GM18858 (cell line): ENCODE results near the gene CCNE1.

Experiments used
- ATAC-seq: cut with Tn5 transposase; IDR thresholded peaks from one replicate; pipeline ENCODE4 v1.9.1; 2021; ENCODE audit not compliant: unreplicated experiment

CCNE1 gene

DNA sequence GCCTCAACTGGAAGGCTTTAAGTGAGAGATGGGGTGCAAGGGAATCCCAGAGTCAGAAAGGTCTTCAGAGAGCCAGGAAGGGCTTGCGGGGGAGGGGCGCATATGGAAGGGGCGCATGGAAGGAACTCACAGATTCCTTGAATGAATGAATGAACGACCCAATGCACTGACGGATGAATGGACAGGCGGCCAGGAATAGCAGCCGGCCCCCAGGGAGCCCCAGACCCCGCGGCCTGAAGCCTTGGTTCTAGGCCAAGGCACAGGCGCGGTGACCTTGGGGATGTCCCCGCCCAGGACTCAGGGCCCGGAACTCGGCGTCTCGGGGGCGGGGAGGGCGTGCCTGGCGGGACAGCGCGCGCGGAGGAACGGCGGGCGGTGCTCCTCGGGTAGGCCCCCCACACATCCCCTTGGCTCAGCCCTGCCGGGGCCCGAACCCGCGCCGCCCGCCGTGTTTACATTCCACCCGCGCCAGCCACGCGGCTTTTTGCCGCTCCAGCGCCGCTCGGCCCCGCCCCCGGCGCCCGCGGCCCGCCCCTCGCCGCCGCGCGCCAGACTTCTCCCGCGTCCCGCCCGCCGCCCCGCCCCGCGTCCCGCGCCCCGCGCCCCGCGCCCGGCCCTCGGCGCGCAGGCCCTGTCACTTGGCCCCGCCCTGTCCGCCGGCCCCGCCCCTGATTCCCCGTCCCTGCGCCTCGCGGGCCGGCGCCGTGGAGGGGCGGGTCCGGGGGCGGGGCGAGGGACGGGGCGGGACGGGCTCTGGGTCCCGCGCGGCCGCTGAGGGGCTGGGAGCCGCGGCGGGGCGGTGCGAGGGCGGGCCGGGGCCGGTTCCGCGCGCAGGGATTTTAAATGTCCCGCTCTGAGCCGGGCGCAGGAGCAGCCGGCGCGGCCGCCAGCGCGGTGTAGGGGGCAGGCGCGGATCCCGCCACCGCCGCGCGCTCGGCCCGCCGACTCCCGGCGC, at the start of gene CCNE1:
CCNE1 (plus strand) TSS at position 867 of the 955 bp plus-strand sequence. CDS start 565 bp downstream, outside the sequence.
- peak; percentile 63 for ATAC-seq

DNA sequence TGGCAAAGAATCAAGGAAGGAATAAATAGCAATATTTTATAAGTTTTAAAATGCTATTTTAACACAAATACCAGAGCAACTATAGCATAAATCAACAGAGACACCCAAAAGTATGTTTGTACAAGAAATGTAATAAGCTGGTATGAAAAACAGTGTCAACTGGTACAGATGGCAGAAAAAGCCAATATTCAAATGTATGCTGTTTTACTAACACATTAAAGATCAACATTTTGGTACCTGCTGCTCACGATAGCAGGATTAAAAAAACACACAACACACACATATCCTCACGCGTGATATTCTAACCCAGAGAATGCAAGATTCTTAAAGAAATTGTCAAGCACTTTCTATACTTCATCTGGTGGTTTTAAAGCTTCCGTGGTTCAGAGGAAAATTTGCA, 48.6 kb upstream of the CCNE1 start:
- ATAC-seq = no peak

- no peak for ATAC-seq
These were observed 47.4 kb upstream of the CCNE1 start for GRCh38 chr19:29764361-29764760.

DNA sequence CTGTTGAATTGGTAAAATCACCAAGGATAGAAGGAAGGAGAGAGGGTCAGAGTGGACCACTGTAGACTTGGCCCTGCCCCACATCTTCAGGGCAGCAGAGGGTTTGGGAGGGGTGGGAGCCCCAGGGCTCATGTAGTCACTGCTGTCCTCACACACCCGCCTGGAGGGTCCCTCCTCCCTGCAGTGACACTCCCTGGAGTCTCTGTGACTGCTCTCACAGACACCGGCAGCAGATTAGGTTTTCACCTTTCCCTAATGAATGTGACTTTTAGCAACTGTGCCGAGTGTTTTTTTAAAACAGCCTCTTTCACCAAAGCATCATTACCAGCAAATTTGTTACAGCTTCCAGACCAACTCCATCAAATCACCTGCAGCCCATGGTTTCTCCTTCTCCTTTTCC, 45.7 kb upstream of the CCNE1 start:
- ATAC-seq = no peak

DNA sequence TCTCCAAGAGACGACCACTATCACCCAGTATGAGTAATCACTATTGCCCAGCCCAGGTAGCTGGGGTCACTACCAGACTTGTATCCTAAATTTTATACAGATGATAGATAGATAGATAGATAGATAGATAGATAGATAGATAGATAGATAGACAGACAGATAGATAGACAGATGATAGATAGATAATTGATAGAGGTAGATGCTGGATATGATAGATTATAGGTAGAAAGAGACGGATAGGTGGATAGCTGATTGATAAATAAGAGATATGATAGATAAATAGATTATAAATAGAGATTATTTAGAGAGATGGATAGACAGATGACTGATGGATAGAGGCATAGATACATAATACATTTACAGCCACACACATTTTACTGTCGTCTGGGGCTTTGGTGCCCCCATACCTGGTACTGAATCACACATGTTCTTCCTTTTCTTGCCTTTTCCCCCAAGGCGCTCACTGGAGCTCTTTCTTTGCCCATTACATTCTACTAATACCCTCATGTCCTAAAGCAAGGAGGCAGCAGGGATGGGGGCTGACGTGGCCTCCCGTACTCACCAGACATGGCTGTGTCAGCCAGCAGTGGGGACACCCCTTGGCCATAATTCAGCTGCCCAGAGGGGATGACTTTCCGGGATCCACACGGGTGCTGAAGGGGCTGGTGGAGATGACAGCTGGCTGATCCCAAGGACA, 44.6 kb upstream of the CCNE1 start:
- ATAC-seq = no peak

GRCh38 chr19:29768166-29768565, 43.6 kb upstream of the CCNE1 start:
- no peak for ATAC-seq

DNA sequence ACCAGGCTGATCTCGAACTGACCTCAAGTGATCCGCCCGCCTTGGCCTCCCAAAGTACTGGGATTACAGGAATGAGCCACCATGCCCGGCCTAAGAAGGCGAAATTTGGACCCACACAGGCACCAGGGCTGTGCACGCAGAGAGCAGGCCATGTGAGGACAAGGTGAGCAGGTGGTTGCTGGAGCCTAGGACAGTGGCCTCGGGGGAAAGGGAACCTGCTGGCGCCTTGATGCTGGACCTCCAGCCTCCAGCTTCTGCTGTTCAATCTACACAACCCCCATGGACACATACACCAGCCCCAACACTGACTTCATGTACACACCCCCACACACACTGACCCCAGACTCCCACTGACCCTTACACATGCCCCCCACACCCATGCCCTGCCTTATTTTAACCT, 41.8 kb upstream of the CCNE1 start:
- ATAC-seq = no peak

DNA sequence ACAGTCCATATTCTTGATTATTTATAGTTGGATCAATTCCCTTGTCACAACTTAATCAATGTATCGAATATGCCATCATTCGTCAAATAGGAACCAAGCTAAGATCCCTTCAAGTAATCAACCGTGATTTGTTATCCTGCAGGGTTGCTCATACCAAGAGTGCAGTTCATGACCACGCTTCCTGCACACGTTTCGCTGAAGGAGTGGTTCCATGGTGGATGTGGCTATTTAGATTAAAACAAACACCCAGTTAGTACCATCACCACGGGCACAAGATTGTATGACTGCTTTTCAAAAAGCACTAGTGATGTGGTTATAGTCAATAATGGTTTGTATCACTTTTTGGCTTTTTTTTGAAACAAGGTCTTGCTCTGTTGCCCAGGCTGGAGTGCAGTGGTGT, 41.1 kb upstream of the CCNE1 start:
- ATAC-seq = no peak

DNA sequence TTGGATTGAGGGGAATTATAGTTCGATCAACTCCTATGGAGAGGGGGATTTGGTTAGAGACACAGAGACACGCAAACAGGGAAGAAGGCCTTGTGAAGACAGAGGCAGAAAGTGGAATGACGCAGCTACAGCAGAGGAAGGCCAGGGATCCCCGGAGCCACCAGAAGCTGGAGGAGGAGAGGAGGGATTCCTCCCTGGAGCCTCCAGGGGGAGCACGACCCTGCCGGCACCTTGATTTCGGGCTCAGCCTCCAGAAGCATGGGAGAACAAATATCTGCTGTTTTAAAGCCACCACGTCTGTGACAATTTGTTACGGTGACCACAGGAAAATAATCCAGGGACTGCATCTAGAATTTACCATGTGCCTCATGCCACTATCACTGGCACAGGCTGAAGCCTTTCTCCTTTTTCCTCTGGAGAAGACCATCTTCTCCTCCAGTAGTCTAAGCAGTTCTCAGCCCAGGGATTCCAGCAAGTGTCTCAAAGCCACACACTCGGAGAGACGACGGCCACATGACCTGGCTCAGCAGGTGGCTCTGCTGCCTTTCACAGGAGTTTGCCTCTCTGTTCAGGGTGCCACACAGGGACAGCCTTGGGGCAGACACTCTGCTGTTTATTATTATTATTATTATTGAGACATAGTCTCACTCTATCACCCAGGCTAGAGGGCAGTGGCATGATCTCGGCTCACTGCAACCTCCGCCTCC, 39.9 kb upstream of the CCNE1 start:
- ATAC-seq = no peak

DNA sequence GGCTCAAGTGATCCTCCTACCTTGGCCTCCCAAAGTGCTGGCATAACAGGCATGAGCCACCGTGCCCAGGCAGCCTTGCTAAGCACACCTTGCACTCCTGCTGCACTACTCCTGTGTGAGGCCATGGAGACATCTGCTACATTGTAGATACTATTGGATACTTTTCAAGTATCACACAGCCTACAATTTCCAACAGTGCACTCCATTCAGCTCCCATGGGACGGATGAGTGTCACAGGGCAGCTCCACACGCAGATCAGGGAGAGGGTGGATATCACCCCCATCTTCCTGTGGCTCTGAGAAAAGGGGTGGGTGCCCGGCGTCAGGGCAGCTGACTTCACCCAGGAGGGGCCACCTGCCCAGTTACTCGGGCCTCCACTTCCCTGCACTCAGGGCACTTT, 39.1 kb upstream of the CCNE1 start:
- ATAC-seq = no peak

DNA sequence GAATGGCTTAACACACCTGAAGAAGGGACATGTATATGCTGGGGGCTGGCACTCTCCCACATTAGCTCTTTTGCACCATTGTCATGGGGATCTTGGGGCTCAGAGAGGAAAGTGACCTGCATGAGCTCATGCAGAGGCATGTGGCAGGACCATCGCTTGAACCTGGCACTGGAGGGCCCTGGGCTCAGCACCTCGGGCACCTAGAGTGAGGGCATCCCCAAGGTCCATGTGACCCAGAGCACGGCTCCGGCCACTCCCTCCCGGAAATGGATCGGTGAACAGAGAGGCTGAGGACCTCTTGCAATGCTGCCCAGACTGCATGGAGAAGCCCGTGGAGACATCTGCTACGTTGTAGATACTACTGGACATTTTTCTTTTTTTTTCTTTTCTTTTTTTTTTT, 38.6 kb upstream of the CCNE1 start:
- ATAC-seq = no peak

DNA sequence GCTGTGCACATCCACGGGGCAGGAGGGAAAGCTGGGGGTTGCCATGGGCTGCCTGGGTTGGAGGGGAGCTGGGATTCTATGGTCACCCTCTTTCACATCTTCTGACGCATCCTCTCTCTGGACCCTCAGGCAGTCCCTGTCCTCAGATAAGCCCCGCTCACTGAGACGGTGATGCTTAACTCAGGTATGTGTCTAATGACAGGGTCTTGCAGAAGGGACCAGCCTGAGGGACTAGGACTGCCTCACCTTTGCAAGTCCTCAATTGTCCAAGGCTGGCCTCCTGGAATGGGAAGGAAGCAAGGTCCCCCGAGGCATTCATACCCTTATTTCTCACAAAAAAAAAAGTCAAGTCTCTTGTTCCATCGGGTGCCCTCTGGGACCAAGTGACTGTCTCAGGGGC, 37.7 kb upstream of the CCNE1 start:
- ATAC-seq = no peak

GRCh38 chr19:29777781-29778309, 33.9 kb upstream of the CCNE1 start:
- no peak for ATAC-seq

DNA sequence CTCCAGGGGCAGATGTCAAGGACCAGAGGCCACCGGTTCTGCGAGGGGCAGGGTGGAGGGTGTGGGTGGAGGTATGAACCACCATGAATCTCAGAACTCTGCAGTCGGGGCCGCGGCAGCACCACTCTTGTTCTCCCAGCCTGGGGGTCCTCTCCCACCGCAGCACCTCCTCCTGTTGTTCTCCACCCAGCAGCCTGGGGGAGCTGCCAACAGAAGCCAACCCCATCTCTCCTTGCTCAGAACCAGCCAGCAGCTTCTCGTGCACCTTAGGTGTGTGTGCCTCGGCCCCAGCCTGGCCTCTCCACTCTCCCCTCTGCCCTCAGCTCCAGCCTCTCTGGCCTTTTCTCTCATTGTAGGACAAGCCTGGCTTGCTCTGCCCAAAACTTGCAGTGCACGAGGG, 31.9 kb upstream of the CCNE1 start:
- no peak for ATAC-seq

GRCh38 chr19:29781386-29782259, 30.2 kb upstream of the CCNE1 start:
- no peak for ATAC-seq

- ATAC-seq = no peak
These were observed 29.6 kb upstream of the CCNE1 start for GRCh38 chr19:29782260-29782580.

DNA sequence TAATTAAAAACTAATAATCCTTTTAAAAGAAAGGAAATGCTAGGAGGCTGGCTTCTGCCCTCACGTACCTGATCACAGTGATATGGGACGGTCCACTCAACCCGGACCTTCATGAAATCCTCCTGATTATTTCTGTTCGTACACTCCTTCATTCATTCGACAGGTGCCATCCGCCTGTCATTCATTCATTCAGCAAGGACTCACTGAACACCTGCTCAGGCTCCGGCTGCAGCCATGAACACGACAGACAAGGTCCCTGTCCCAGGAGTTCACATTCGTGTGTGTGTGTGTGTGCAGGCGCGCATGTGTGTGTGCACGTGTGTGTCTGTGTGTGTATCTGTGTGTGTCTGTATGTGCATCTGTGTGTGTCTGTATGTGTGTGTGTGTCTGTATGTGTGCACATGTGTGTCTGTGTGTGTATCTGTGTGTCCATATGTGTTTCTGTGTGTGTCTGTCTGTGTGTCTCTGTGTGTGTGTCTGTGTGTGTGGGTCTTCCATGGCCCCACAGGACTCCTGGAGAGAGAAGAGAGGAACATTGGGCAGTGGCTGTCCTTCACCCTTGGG, 28.1 kb upstream of the CCNE1 start:
- no peak for ATAC-seq

DNA sequence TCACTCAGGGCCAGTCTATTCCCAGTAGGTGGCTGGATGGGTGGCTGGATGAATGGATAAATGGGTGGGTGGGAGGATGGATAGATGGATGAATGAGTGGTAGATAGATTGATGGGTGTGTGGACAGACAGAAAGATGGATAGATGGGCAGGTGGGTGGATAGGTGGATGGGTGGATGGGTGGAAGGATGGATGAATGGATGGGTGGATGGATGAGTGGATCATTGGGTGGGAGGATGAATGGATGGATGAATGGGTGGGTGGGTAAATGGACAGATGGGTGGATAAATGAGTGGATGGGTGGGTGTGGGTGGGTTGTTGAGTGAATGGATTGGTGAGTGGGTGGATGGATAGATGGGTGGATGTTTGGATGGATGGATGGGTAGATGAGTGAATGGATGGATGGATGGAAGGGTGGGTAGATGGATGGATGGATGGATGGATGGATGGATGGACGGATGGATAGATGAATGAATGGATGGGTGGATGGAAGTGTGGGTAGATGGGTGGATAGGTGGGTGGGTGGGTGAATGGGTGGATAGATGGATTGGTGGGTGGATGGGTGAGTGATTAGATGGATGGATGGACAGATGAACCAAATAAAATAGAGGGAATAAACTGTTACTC, 27.1 kb upstream of the CCNE1 start:
- no peak for ATAC-seq

DNA sequence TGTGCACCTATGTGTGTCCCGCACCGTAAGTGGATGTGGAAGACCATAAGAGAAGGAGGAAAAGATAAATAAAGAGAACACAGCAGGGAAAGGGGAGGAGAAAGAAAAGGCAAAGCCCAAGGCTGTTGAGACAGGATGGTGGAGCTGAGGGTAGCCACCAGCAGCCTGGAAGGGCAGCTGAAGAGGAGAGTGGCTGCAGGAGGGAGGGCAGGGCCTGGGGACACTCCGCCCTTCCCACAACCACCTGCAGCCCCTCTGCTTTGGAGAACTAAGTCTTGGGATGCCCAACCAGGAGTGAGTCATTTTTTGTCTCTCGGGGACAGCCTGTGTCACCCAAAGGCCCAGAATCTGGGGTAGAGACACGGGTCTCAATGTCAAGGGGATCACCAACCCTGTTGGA, 26.4 kb upstream of the CCNE1 start:
- ATAC-seq = no peak
